Common myeloid progenitor, CD34-positive (primary cell): Measurements from ENCODE around the gene ATP8A2.

Experiments used
- CTCF ChIA-PET: fragments of 350-600 bp; sonication (Branson Sonifier 250); formaldehyde crosslinking; loops from one replicate; lab custom pipeline; 2021; ENCODE audit warnings: antibody characterized with exemption; lab: Charles Lee
- POLR2A ChIA-PET: fragments of 350-600 bp; sonication (Branson Sonifier 250); formaldehyde crosslinking; loops from one replicate; lab custom pipeline; 2021; ENCODE audit warnings: antibody characterized with exemption; lab: Charles Lee
- DNase-seq, 3 donors: peaks; one replicate each; pipeline versions ENCODE4 v3.0.0 to v3.0.0-alpha.2; 2013
- H3K27ac ChIP-seq, 2 experiments: 1 replicate in 1 of 2; 2 replicates in 1 of 2; pipeline ENCODE4 v1.7.0; 2013; ENCODE audit warnings: inconsistent platforms in 2 of 2, low read length in 2 of 2, mild to moderate bottlenecking in 2 of 2, low read depth in 1 of 2, moderate library complexity in 1 of 2; ENCODE audit not compliant: severe bottlenecking in 2 of 2, insufficient read depth in 1 of 2, poor library complexity in 1 of 2
- H3K27me3 ChIP-seq, 5 experiments: replicated peaks in 2 of 5; 1 replicate in 3 of 5; 2 replicates in 2 of 5; pipeline versions ENCODE4 v1.6.1 to v1.7.0; 2013; ENCODE audit warnings: low read length in 4 of 5, mild to moderate bottlenecking in 2 of 5, moderate library complexity in 2 of 5, inconsistent platforms in 1 of 5; ENCODE audit not compliant: insufficient read depth in 5 of 5, control insufficient read depth in 4 of 5
- H3K36me3 ChIP-seq, 4 experiments: 1 replicate in 2 of 4; 2 replicates in 2 of 4; pipeline versions ENCODE4 v1.6.1 to v1.7.0; 2013; ENCODE audit warnings: low read length in 3 of 4, control low read depth in 1 of 4, mild to moderate bottlenecking in 1 of 4; ENCODE audit not compliant: control insufficient read depth in 4 of 4, insufficient read depth in 4 of 4
- H3K4me1 ChIP-seq, 4 experiments: 1 replicate in 3 of 4; 2 replicates in 1 of 4; pipeline versions ENCODE4 v1.6.1 to v1.7.1; 2013; ENCODE audit warnings: low read length in 3 of 4, mild to moderate bottlenecking in 3 of 4, control low read depth in 1 of 4, inconsistent platforms in 1 of 4, moderate library complexity in 1 of 4; ENCODE audit not compliant: control insufficient read depth in 4 of 4, insufficient read depth in 4 of 4; ENCODE audit errors: control extremely low read depth in 1 of 4
- H3K4me3 ChIP-seq, 7 experiments: 1 replicate in 4 of 7; 2 replicates in 3 of 7; pipeline versions ENCODE4 v1.5.1 to v1.7.0; 2013; ENCODE audit warnings: mild to moderate bottlenecking in 7 of 7, low read length in 6 of 7, moderate library complexity in 6 of 7, inconsistent platforms in 2 of 7, low read depth in 2 of 7, control low read depth in 1 of 7; ENCODE audit not compliant: insufficient read depth in 4 of 7, control insufficient read depth in 1 of 7; ENCODE audit errors: extremely low read depth in 1 of 7
- H3K9me3 ChIP-seq, 5 experiments: 1 replicate in 4 of 5; 2 replicates in 1 of 5; pipeline versions ENCODE4 v1.6.1 to v1.7.1; 2013; ENCODE audit warnings: low read length in 4 of 5, mild to moderate bottlenecking in 2 of 5, inconsistent platforms in 1 of 5, low read depth in 1 of 5, moderate library complexity in 1 of 5; ENCODE audit not compliant: control insufficient read depth in 4 of 5, insufficient read depth in 2 of 5; ENCODE audit errors: control extremely low read depth in 1 of 5
- WGBS: methylation state at CpG from one replicate; pipeline ENCODE4 v1.1.5; 2013; ENCODE audit not compliant: insufficient coverage; 5-methylcytosine and 5-hydroxymethylcytosine counted together

The ATP8A2 gene

GRCh38 chr13:25865391-25865790 is 493.6 kb downstream of the ATP8A2 start:
- CTCF ChIA-PET = no interaction called here
- Histone ChIP-seq H3K9me3 (no peaks in the 10 kb centered on the region), H3K27ac (no peak overlapping the region), H3K4me3 (no peak overlapping the region), H3K4me1 (no peaks in the 10 kb centered on the region), H3K36me3 (no peaks in the 10 kb centered on the region), H3K27me3 (peaks cover 0 to 5% (median 0%) of the 10 kb centered on the region in 5 experiments)
- DNase-seq = no peak
- WGBS = no CpG with 5 or more reads among the region's 2 CpGs
- POLR2A ChIA-PET = no interaction called here

GRCh38 chr13:25867038-25867437 is 495.3 kb downstream of the ATP8A2 start:
- Histone ChIP-seq H3K36me3 (no peaks in the 10 kb centered on the region), H3K27me3 (peaks cover 0 to 5% (median 0%) of the 10 kb centered on the region in 5 experiments), H3K4me3 (no peak overlapping the region), H3K9me3 (no peaks in the 10 kb centered on the region), H3K27ac (no peak overlapping the region), H3K4me1 (no peaks in the 10 kb centered on the region)
- ChIA-PET POLR2A (no interaction called here), CTCF (interaction anchor here (0.6 kb wide), 1 partner anchor 37 kb away, joined by 3 read pairs; no protein-coding TSS in a partner anchor)
- no peak for DNase-seq

DNA sequence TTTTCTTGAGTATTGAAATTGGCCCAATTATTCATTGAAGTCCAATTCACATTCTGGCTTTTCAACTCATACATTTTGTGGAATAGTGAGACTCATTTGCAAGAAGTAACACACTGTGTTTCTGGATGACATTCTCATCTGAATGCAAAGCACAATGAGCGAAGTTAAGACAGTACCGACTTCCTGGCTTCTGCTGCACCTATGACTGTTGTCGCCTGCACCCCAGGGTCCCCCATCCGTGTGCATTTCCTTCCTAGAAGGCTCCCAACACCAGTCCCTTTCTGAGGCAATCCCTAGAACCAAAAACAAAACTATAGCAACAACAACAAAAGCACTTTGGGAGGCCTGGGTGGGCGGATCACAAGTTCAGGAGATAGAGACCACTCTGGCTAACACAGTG is 496.7 kb downstream of the ATP8A2 start:
- no peaks in the 10 kb centered on the region for H3K9me3 ChIP-seq
- no peak overlapping the region for H3K27ac ChIP-seq
- no peaks in the 10 kb centered on the region for H3K4me1 ChIP-seq
- no peaks in the 10 kb centered on the region for H3K36me3 ChIP-seq
- peaks cover 0 to 5% (median 0%) of the 10 kb centered on the region in 5 experiments for H3K27me3 ChIP-seq
- ChIA-PET POLR2A (no interaction called here), CTCF (no interaction called here)
- WGBS = 88% methylated on average over 4 of the region's 5 CpGs
- no peak overlapping the region for H3K4me3 ChIP-seq
- DNase-seq = no peak

DNA sequence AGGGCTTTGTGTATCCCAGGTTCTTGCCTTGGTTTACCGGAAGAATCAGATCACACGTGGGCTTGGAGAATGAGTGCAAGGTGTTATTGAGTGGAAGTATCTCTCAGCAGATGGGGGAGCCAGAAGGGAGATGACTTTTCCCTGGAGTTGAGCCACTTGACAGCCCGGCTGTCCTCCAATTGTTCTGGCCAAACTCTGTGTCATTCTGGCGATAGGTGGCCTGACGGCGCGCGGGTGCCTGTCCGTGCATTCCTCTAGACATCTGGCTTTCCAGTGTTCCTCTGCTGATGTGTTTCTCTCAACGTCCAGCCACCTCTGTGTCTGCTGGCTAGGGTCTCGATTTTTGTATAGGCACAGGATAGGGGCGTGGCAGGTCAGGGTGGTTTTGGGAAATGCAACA is 498.2 kb downstream of the ATP8A2 start:
- Histone ChIP-seq H3K4me3 (no peak overlapping the region), H3K27me3 (peaks cover 0 to 2% (median 0%) of the 10 kb centered on the region in 5 experiments), H3K4me1 (peaks cover 0 to 2% (median 0%) of the 10 kb centered on the region in 4 experiments), H3K27ac (no peak overlapping the region), H3K9me3 (peaks cover 0 to 2% (median 0%) of the 10 kb centered on the region in 5 experiments), H3K36me3 (no peaks in the 10 kb centered on the region)
- ChIA-PET POLR2A (no interaction called here), CTCF (no interaction called here)
- DNase-seq = no peak
- WGBS = 89% methylated on average over 12 of the region's 12 CpGs

DNA sequence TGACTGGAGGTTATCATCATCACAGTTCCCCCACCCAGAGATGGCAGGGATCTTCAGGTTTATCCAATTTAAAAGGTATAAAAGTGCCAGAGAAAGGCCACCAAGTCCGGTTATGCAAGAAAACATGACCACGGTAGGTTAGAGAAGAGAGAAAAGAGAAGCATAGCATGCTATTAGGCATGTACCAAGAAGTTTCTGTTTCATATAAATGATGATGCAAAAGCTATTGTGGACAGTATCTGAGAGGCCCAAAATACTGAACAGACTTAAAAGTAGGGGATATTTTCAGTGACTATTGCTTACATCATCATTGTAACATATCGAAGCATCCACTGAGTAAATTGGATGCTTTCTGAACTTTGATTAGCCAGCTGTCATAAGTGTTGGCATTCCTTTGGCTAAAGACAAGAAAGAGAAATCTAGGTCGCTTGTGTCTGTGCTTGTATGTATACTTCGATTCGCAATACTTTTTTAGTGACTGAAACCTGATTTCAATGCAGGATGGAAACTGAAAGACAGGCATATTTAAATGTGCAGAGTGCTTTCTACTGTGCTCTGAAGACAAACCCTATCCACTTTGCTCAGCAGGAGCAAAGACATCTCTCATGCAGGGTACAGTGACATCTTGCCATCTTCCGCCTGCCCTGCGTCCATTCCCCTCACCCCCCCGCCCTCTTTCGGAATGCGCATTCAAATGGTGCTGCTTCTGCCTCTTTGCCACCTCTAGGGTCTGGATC is 499.8 kb downstream of the ATP8A2 start:
- CTCF ChIA-PET = no interaction called here

DNA sequence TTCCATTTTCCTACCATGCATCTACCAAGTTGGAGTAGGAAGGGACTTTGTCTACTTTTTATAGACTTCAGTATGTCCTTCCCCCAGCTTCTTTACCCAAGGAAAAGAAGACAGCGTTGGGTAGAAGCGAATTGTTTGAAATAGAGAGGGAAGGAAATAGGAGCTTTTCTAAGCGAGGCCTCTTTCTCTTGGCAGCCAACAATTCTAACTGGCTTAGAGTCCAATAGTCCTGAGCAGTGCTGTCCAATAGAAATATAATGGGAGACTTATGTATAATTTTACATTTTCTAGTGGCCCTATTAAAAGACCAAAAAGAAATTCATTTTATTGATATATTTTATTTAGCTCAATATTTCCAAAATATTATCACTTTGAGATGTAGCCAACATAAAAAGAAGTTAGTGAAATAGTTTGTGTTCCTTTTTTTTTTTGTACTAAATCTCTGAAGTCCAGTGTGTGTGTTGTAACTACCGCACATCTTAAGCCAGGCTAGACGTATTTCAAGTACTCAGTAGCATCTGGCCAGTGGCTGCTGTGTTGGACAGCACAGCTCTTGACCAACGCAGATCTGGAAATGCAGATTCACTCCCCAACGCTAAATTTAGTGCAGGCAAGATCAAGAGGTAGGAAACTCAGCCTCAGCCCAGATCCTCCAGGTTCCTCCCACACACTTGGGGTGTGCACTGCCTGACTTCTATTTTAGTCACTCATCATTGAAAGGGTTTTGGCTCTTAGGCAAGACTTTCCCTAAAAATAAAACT is 500.9 kb downstream of the ATP8A2 start:
- H3K27me3 ChIP-seq = no peaks in the 10 kb centered on the region
- no peak overlapping the region for H3K4me3 ChIP-seq
- WGBS = 81% methylated on average over 5 of the region's 7 CpGs
- ChIA-PET CTCF (no interaction called here), POLR2A (no interaction called here)
- no peak for DNase-seq
- H3K9me3 ChIP-seq = peaks cover 0 to 2% (median 0%) of the 10 kb centered on the region in 5 experiments
- peaks cover 0 to 2% (median 0%) of the 10 kb centered on the region in 4 experiments for H3K4me1 ChIP-seq
- H3K27ac ChIP-seq = no peak overlapping the region
- no peaks in the 10 kb centered on the region for H3K36me3 ChIP-seq

More for the DNA sequence above, 499.8 kb downstream of the ATP8A2 start:
- Histone ChIP-seq H3K27me3 (peaks cover 0 to 2% (median 0%) of the 10 kb centered on the region in 5 experiments), H3K9me3 (peaks cover 0 to 2% (median 0%) of the 10 kb centered on the region in 5 experiments), H3K27ac (no peak overlapping the region), H3K4me1 (peaks cover 0 to 2% (median 0%) of the 10 kb centered on the region in 4 experiments), H3K36me3 (no peaks in the 10 kb centered on the region), H3K4me3 (no peak overlapping the region)
- POLR2A ChIA-PET = no interaction called here
- 98% methylated on average over 6 of the region's 11 CpGs for WGBS
- DNase-seq = no peak

- H3K27ac ChIP-seq = no peak overlapping the region
- H3K27me3 ChIP-seq = no peaks in the 10 kb centered on the region
- no peaks in the 10 kb centered on the region for H3K36me3 ChIP-seq
- 100% methylated on average over 2 of the region's 2 CpGs for WGBS
- H3K4me3 ChIP-seq = no peak overlapping the region
- peaks cover 0 to 2% (median 0%) of the 10 kb centered on the region in 5 experiments for H3K9me3 ChIP-seq
- H3K4me1 ChIP-seq = peaks cover 0 to 2% (median 0%) of the 10 kb centered on the region in 4 experiments
- ChIA-PET POLR2A (no interaction called here), CTCF (no interaction called here)
- no peak for DNase-seq
Observed at GRCh38 chr13:25873242-25873612, 501.5 kb downstream of the ATP8A2 start.
